Superior temporal gyrus (tissue), 1 donor: ENCODE measurements around the gene PPP2R2D.

ENCODE experiments used
- DNase-seq: peaks from one replicate; pipeline ENCODE4 v3.0.0-alpha.2; 2016; ENCODE audit errors: extremely low spot score

PPP2R2D gene

GRCh38 chr10:131998050-131998844, 97.4 kb downstream of the PPP2R2D start:
- no peak for DNase-seq

- no peak for DNase-seq
Observed at GRCh38 chr10:131998845-131999681, 98.3 kb downstream of the PPP2R2D start.

GRCh38 chr10:132001238-132001972, 100.6 kb downstream of the PPP2R2D start:
- DNase-seq, result no peak

- no peak for DNase-seq
Observed at GRCh38 chr10:132002004-132002403, 101.2 kb downstream of the PPP2R2D start.

GRCh38 chr10:132003282-132003924, 102.6 kb downstream of the PPP2R2D start:
- no peak for DNase-seq

GRCh38 chr10:132004052-132004451, 103.2 kb downstream of the PPP2R2D start:
- no peak for DNase-seq

GRCh38 chr10:132005147-132005546, 104.3 kb downstream of the PPP2R2D start:
- DNase-seq, result no peak

GRCh38 chr10:132006966-132007365, 106.2 kb downstream of the PPP2R2D start:
- DNase-seq, result no peak

- DNase-seq, result no peak
Observed at GRCh38 chr10:132007681-132008080, 106.9 kb downstream of the PPP2R2D start.
